NCI-H510A (cell line): Measurements from ENCODE around the gene GPC5.

Experiments
- DNase-seq: peaks from one replicate; lab custom pipeline; 2025; lab: John Stamatoyannopoulos, UW

GPC5 gene

DNA sequence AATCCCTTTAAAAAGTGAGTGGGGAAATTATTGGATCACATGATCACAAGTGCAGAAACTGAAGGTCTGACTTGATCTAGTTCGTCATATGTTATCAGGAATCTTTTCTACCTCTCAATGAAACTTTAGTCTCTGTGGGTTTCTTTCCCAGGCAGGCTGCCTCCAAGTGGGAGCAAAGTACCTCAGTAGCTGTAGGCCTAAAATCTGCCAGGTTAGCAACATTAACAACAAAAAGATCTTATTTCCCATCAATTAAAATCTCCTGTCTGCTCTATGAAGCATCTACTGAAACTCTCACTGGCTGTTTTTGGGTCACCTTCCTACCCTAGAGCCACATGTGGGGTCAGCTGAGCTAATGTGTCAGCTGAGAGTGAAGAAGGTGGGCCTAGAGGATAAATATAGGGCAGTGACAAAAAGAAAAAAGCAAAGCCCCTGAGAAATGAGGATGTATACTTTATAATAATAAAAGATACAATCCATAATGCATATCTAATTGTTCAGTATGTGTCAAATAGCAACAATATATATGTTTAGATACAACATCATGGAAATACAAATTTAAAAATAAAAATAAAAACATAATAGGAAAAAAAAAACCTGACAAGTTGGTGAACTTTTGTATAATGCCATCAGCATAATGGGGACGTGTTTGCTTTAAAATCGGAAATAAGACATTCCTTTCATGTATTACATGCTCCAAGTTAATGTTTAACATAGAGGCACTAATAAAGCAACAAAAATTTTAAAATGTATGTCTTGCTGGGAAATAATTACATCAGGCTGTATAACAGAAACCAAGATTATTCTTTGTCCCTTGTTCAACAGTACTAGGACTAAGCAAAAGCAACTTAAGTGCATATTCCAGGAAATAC, 141.1 kb downstream of the GPC5 start:
- DNase-seq, result no peak

DNA sequence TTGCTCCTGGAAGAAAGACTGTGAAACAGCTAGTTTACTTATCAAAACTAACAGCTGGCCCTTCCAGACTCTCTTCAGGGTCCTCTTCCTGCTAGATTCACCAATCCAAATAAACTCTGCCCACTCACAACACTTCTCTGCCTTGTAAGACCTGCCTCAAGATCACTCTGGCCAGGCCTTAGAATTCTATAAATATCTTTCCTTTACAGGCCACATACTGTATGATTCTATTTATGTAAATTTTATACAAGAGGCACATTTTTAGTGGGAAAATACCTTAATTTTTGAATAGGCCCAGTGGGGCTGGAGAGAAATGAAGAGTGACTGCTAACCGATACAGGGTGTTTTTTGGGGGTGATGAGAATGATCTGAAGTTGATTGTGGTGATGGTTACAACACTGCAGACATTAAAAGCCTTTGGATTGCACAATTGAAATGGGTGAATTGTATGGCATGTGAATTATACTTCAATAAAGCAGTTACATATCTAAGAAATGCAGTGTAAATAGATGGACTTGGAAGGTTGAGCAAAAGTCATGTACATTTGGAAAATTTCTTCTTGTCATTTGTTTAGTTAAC, 141.8 kb downstream of the GPC5 start:
- DNase-seq, result no peak

DNA sequence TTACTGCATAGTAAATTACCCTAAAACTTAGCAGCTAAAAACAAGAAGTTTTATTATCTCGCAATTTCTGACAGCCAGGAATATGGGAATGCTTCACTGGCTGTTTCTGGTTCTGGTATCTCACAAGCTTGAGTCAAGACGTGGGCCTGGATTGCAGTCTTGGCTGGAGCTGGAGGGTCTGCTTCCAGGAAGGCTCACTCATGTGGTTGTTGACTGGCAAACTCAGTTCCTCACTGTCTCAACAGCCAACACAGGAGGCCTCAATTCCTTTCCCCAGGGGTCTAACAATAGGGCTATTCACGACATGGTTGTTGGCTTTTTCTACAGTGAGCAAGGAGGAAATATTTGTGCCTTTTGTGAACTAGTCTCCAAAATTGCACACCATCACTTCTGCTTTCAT, 146.3 kb downstream of the GPC5 start:
- no peak for DNase-seq

DNA sequence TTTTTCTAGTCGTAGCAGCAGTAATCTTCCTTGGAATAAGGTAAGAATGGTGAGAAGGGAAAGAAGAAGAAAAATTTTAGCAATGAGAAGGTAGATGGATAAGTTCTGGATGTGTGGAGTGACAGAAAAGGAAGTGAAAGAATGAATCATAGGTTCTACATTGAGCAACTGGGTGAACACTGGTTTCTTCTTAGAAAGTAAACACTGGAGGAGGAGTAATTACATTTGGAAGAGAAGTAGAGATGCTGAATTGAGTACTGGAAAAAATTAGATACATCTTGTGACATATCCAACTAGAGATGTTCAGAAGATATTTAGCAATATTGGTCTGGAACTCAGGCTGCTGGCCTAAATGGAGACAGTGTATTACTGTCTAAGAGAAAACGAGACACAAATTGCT, 148.5 kb downstream of the GPC5 start:
- no peak for DNase-seq

DNA sequence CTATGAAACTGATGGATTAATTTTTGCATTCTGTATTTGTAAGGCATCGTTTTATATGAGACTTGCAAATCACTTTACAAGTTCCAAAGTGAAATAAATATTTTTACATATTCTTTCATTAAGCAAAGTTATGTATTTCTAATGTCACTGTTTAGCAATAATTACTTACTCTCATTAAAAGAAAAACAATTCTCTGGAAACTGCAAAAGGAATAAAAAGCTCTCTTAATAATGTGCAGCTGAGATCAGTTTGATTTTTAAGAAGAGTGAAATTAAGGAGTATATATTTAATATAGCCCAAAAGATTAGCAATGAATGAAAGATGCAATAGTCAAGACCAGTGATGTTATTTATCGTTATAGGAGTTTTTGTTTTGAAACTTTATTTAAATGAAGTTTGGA, 155.2 kb downstream of the GPC5 start:
- DNase-seq, result no peak

DNA sequence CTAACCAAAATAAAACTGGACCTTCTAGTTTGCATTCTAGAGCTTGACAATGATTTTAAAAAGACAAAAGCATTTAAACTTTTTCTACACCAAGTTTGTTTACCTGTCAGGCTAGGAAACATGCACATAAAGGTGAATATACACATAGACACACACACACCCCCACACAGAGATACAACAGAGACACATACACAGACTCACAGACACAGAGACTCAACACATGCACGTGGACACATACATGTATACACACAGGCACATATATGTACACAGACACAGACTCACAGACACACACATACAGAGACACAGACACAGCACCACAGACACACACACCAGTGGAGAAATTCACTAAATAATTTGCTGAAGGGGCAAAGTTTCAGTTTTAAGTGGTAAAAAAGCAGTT, 155.7 kb downstream of the GPC5 start:
- DNase-seq, result no peak

DNA sequence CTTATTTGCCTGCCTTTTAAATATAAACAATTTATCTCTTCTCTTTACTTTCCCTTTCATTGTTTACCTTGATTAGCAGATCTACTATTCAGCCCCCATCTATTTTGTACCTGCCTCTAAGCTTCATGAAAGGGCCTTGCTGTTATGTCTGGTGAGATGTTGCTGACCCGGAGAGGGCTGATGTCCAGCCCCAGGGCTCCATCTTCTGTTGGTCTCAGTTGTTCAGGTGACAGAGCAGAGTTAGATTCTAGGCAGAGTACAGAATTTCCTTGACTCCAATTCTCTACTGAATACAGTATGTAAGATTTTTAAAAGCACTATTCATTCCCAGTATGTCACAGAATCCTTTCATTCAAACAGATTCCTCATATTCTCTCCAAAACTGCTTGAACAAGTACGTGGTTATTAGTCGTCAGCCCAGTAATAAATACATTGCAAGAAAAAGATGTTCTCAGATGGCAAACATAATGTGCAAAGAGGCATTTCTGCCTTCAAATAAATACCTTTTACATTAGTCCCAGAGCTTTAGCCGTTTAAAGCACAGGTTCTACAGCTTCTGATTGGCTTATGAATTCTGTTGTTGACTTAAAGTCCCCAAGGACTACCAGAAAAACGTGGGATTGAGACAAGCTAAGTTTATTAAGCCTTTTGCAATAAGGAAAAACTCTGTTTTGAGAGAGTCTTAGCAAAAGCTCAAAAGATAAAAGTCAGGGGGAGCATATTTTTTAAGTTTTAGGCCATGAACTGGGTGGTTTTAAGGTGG, 159.1 kb downstream of the GPC5 start:
- DNase-seq, result no peak

DNA sequence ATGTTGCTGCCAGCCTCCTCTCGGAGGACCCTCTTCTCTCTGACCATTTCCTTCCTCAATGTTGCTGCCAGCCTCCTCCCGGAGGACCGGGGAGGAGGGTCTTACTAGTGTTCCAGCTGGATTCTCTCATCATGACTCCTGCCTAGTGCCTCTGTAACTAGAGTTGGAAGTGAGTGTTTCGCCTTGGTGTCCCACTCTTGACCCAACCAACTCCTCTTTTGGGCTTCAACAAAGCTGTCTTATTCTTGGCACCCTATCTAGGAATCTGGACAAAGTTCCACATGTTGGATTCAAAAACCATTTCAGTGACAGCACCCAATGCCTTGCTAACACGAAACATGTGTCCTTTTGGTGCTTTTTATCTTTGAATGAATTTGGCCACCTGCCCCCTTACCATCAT, 165.4 kb downstream of the GPC5 start:
- no peak for DNase-seq

DNA sequence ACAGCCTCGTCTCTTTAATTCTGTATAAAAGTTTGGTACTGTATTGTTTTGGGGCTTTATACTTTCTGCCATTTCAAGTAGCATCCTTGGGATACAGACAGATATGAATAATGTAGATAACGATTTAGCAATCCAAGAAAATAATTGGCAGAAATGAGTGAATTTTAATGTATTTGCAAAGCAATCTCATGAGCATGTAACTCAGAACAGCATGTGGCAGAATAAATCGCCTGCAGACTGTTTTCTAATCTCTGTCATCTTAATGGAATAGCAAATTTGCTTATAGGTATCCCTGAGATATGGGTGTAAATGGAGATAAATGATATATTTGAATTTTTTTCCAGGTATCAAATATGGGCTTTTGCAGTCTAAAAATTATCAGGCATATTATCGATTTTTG, 166.0 kb downstream of the GPC5 start:
- DNase-seq, result no peak

DNA sequence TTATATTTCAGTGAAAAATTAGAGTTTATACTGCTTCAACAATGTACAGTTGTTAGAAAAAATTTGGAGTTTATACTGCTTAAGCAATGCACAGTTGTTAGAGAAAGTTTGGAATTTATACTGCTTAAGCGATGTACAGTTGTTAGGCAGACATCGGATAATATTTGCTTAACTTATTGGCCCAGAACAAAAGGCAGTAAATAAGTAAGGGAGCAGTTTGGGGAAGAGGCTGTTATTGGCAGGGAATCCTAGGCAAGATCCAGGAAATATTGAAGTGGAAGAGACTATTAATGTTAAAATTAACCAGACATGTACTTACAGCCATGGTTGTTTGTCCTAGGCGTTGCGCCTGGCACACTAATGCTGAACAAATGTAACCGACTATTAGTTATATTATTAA, 166.9 kb downstream of the GPC5 start:
- DNase-seq, result no peak

DNA sequence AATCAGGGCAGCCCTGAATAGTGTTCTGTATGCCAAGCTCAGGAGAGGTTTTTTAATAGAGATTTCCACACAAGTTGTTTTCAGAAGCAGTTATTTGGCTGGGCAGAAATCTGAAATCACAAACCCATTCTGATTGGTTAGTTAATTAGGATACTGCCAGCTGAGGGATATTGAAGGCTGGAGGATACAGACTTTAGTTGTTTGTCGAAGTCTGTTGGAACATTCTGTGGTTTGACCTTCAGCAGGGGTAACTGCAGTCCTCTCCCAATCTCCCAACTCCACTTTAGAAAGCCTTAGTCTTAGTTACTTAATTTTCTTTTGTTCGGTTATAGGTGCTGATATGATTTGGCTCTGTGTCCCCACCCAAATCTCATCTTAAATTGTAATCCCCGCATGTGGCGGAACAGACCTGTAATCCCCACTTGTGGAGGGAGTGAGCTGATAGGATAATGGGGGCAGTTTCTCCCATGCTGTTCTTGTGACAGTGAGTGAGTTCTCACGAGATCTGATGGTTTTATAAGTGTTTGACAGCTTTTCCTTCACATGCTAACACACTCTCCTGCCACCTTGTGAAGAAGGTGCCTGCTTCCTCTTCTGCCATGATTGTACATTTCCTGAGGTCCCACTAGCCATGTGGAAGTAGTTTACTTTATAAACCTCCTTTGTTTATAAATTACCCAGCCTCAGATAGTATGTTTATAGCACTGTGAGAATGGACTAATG, 169.2 kb downstream of the GPC5 start:
- no peak for DNase-seq

DNA sequence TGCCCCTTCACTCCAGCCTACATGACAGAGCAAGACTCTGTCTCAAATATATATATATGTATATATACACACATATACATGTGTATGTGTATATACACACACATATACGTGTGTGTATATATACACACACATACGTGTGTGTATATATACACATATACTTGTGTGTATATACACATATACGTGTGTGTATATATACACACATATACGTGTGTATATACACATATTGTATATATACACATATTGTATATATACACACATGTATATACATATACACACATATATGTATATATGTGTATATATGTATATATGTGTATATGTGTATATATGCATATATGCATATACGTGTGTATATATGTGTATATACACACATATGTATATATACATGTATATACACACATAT, 173.3 kb downstream of the GPC5 start:
- DNase-seq, result no peak

DNA sequence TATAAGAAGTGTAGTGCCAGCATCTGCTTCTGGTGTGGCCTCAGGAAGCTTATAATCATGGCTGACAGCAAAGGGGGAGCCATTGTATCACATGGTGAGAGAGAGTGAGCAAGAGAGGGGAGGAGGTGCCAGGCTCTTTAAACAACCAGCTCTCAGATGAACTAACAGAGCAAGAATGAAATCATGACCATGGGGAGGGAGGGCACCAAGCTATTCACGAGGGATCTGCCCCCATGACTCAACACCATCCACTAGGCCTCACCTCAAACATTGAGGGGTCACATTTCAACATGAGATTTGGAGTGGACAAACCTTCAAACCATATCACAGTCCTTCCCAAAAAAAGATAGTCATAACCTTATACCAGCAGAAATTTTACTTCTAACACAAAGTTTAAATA, 174.0 kb downstream of the GPC5 start:
- no peak for DNase-seq

DNA sequence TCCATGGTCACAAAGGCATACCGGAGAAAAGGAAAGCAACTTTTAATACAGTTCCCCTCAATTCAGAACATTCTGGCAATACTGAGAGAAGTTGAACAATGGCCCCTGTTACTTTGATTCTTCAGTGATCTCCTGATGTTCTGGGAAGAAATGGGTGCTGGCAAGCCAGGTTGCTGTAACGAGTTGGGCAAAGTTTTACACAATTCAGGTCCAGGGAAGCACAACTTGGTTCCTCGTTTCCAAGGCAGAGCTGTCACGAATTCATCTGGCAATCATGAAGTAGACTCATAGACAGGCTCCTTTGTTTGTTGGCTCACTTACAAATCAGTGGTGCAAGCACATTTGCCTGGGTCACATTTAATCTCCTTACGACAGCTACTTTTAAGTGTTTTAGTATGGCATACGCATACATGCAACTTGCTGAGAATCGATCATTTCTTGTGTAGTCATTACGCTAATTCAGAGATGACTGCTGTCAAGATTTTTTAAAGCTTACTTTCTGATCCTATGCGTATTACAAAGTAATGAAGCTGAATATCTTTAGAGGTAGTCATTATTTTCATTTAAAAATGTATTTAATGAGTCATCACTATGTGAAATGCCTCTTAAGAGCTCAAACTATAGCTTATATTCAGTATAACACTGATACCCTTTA, 174.7 kb downstream of the GPC5 start:
- DNase-seq, result no peak

DNA sequence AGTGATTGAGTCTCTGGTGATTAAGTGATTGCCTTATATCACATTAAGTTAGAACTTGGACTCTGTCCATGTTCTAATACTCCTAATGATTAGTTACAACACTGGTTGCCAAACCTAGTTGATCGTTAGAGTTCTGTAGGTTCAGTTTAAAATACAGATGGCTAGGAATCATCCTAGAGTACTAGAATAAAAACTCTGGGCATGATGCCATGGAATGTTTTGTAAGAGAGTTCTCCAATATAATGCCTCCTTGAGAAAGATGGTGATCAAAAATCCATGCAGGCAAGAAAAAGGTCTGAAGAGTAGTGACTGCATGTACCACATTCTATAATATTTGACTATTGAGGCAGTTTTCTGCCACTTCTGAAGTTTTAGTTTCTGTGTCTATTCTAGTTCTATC, 176.3 kb downstream of the GPC5 start:
- no peak for DNase-seq

DNA sequence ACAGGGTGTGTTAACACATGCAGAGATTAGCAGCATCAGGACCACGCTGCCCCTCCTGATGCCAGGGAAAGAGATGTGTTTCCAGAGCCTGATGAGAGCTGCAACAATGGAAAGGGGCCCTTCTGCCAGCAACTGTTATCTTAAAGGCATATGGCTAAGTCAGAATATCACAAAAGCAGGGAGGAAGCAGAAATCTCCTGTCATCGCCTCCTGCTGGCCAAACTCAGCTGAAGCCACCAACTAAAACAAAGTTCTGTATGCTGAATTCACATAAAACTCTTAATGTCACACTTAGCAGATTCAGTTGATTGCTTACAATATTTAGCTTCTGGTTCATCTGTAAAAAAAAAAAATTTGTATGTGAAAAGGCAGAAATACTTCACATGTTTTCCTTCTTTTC, 178.2 kb downstream of the GPC5 start:
- DNase-seq, result no peak

DNA sequence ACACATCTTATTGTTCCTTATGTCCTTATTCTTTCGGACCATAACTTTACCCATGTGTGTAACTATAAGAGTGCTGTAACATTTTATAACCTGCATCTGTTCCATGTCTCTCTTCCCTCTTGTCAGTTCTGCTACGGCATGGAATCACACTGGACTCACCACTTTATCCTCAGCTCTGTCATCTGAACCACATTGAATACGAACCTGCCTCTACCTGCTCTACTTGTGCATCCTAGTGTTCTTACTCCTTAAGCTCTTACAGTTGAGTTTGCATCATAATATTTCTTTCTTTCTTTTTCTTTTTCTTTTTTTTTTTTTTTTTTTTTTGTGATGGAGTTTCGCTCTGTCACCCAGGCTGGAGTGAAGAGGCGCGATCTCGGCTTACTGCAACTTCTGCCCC, 180.9 kb downstream of the GPC5 start:
- no peak for DNase-seq

DNA sequence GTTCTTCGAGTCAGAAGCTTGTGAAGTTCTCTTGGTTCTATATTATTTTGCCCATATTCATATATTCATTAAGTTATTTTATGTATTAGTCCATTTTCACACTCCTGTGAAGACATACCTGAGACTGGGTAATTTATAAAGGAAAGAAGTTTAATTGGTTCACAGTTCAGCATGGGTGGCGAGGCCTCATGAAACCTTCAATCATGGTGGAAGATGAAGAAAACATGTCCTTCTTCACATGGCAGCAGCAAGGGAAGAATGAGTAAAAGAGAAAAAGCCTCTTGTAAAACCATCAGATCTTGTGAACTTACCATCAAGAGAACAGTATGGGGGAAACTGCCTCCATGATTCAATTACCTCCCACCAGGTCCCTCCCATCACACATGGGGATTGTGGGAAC, 182.3 kb downstream of the GPC5 start:
- no peak for DNase-seq

DNA sequence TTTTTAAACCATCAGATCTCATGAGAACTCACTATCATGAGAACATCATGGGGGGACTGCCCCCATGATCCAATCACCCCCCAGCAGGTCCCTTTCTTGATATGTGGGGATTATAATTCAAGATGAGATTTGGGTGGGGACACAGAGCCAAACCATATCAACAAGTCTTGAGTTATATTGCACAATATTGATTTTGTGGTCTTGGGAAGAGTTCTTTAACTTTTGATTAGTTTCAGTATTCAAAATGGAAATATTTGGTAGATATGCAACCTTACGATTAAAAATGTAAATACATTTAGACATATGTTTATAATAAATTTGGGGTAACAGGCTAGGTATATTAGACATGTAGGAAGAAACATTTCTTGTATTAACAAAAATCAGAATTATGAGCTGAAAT, 188.2 kb downstream of the GPC5 start:
- no peak for DNase-seq

DNA sequence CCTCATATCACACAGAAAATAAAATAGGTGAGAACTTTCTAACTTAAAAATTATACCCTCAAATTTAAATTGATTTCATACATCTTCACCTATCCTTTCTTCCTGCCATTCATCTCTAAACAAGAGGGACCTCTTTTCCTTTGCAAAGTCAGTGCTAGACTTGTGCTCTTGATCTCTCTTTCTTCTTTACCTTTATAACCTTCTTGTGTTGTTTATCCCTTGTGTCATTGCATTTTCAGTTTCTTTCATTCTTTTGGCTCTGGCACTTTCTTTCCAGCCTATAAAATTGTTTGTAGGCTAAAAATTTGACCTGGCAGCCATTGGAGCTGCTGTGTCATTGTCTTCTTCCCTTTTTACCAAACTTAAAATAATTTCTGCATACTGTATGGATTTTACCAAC, 190.1 kb downstream of the GPC5 start:
- DNase-seq, result no peak

DNA sequence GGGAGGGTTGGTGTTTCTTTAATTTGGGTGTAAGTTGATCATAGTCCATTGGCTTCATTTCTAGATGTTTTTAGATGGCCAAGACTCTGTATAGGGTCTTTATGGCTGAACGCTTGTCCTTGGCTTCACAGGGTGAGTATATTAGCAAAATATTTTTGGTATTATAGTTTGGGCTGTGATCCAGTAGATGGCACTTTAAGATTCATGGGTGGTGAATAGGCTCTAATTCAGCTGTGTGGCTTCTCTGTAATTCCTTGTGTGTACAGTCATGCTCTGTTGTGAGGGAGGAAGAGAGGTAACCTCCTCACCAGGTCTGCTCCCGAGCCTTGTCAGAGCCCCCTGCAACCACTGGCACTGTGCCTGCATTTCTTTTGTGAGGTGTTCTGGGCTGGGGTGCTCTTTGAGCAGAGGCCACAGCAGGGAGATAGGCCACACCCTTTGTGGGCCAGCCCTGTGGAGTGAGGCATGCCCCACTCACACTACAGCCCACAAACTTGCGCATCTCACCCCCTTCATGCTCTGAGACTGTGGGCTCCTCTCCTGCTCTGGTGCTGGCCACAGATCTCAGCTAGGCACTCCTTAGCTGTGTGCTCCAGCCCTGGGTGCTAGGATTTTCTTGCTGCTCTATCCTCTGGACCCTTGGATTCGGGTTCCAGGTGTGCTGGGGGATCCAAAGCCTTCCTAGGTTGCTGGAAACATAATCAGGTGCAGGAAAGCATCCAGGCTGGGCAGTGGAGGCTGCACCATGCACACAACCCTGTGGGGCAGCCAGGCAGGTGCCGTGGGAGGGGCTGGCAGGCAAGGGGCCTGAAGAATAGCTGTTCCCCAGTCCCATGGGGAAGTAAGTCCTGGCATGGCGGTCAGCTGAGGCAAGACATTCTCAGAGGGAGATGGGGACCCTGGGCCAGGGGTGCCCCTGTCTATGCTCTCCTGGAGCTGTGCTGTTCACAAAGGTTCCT, 193.9 kb downstream of the GPC5 start:
- DNase-seq, result no peak
